ENCODE data around the gene IRF6.

The IRF6 gene

GRCh38 chr1:209780268-209780667, 25.7 kb downstream of the IRF6 start:
- H3K4me1 ChIP-seq (ENCODE audit: control insufficient read depth, insufficient read depth, low read length) = peaks cover 21% of the 10 kb centered on the region
- no peak overlapping the region for H3K9ac ChIP-seq (ENCODE audit: low read length)
- no peak overlapping the region for H3K4me3 ChIP-seq (ENCODE audit: low read length)
- no peaks in the 10 kb centered on the region for H3K36me3 ChIP-seq (ENCODE audit: control insufficient read depth, insufficient read depth, low read length)
- H3K9me3 ChIP-seq (ENCODE audit: control insufficient read depth, low read length) = no peaks in the 10 kb centered on the region
- H3K27me3 ChIP-seq (ENCODE audit: control insufficient read depth, insufficient read depth, low read length) = no peaks in the 10 kb centered on the region

- Histone ChIP-seq H3K4me1 (ENCODE audit: control insufficient read depth, insufficient read depth, low read length) (peaks cover 7% of the 10 kb centered on the region), H3K36me3 (ENCODE audit: control insufficient read depth, insufficient read depth, low read length) (no peaks in the 10 kb centered on the region), H3K4me3 (ENCODE audit: low read length) (no peak overlapping the region), H3K9me3 (ENCODE audit: control insufficient read depth, low read length) (no peaks in the 10 kb centered on the region), H3K9ac (ENCODE audit: low read length) (no peak overlapping the region), H3K27me3 (ENCODE audit: control insufficient read depth, insufficient read depth, low read length) (no peaks in the 10 kb centered on the region)
Measured at GRCh38 chr1:209778102-209778501, 27.8 kb downstream of the IRF6 start.

GRCh38 chr1:209777587-209777986, 28.4 kb downstream of the IRF6 start:
- no peaks in the 10 kb centered on the region for H3K27me3 ChIP-seq (ENCODE audit: control insufficient read depth, insufficient read depth, low read length)
- H3K4me1 ChIP-seq (ENCODE audit: control insufficient read depth, insufficient read depth, low read length) = peaks cover 7% of the 10 kb centered on the region
- no peak overlapping the region for H3K9ac ChIP-seq (ENCODE audit: low read length)
- no peaks in the 10 kb centered on the region for H3K9me3 ChIP-seq (ENCODE audit: control insufficient read depth, low read length)
- H3K4me3 ChIP-seq (ENCODE audit: low read length) = no peak overlapping the region
- no peaks in the 10 kb centered on the region for H3K36me3 ChIP-seq (ENCODE audit: control insufficient read depth, insufficient read depth, low read length)

- no peaks in the 10 kb centered on the region for H3K36me3 ChIP-seq (ENCODE audit: control insufficient read depth, insufficient read depth, low read length)
- no peaks in the 10 kb centered on the region for H3K9me3 ChIP-seq (ENCODE audit: control insufficient read depth, low read length)
- no peaks in the 10 kb centered on the region for H3K27me3 ChIP-seq (ENCODE audit: control insufficient read depth, insufficient read depth, low read length)
- H3K4me1 ChIP-seq (ENCODE audit: control insufficient read depth, insufficient read depth, low read length) = peaks cover 7% of the 10 kb centered on the region
- H3K4me3 ChIP-seq (ENCODE audit: low read length) = no peak overlapping the region
- no peak overlapping the region for H3K9ac ChIP-seq (ENCODE audit: low read length)
Measured at GRCh38 chr1:209775678-209776077, 30.3 kb downstream of the IRF6 start.

DNA sequence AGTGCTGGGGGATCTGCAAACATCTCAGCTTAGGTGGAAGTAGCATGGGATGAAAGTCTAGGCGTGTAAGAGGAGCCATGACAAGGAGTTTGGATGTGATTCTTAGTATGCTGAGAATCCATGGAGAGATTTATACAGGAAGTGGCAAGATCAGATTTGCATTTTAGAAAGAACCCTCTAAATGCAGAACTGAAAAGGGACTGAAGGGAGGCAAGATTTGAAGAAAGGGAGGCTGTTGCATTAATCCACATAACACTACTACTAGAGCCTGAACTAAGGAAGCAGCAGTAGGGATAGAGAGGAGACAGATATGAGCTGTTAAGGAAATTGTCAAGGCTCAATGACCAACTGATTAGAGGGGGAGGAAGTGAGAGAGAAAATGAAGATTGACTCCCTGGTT, 31.4 kb downstream of the IRF6 start:
- no peak overlapping the region for H3K9ac ChIP-seq (ENCODE audit: low read length)
- H3K4me3 ChIP-seq (ENCODE audit: low read length) = no peak overlapping the region
- H3K4me1 ChIP-seq (ENCODE audit: control insufficient read depth, insufficient read depth, low read length) = peaks cover 1% of the 10 kb centered on the region
- H3K36me3 ChIP-seq (ENCODE audit: control insufficient read depth, insufficient read depth, low read length) = no peaks in the 10 kb centered on the region
- no peaks in the 10 kb centered on the region for H3K27me3 ChIP-seq (ENCODE audit: control insufficient read depth, insufficient read depth, low read length)
- no peaks in the 10 kb centered on the region for H3K9me3 ChIP-seq (ENCODE audit: control insufficient read depth, low read length)

GRCh38 chr1:209772126-209772525, 33.8 kb downstream of the IRF6 start:
- Histone ChIP-seq H3K9ac (ENCODE audit: low read length) (no peak overlapping the region), H3K4me3 (ENCODE audit: low read length) (no peak overlapping the region), H3K27me3 (ENCODE audit: control insufficient read depth, insufficient read depth, low read length) (no peaks in the 10 kb centered on the region), H3K36me3 (ENCODE audit: control insufficient read depth, insufficient read depth, low read length) (no peaks in the 10 kb centered on the region), H3K4me1 (ENCODE audit: control insufficient read depth, insufficient read depth, low read length) (peaks cover 9% of the 10 kb centered on the region), H3K9me3 (ENCODE audit: control insufficient read depth, low read length) (no peaks in the 10 kb centered on the region)

DNA sequence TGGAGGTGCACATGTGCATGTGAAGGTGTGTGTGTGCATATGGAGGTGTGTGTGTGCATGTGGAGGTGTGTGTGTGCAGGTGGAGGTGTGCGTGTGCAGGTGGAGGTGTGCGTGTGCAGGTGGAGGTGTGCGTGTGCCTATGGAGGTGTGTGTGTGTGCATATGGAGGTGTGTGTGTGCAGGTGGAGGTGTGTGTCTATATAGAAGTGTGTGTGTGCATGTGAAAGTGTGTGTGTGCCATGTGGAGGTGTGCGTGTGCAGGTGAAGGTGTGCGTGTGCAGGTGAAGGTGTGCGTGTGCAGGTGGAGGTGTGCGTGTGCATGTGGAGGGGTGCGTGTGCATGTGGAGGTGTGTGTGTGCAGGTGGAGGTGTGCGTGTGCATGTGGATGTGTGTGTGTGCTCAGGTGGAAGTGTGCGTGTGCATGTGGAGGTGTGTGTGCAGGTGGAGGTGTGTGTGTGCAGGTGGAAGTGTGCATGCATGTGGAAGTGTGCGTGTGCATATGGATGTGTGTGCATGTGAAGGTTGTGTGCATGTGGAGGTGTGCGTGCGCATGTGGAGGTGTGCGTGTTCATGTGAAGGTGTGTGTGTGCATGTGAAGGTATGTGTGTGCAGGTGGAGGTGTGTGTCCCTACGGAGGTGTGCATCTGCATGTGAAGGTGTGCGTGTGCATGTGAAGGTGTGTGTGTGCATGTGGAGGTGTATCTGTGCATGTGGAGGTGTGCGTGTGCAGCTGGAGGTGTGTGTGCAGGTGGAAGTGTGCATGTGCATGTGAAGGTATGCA, 35.1 kb downstream of the IRF6 start:
- H3K36me3 ChIP-seq (ENCODE audit: control insufficient read depth, insufficient read depth, low read length) = no peaks in the 10 kb centered on the region
- H3K4me1 ChIP-seq (ENCODE audit: control insufficient read depth, insufficient read depth, low read length) = peaks cover 9% of the 10 kb centered on the region
- no peak overlapping the region for H3K4me3 ChIP-seq (ENCODE audit: low read length)
- no peak overlapping the region for H3K9ac ChIP-seq (ENCODE audit: low read length)
- H3K27me3 ChIP-seq (ENCODE audit: control insufficient read depth, insufficient read depth, low read length) = no peaks in the 10 kb centered on the region
- H3K9me3 ChIP-seq (ENCODE audit: control insufficient read depth, low read length) = no peaks in the 10 kb centered on the region

DNA sequence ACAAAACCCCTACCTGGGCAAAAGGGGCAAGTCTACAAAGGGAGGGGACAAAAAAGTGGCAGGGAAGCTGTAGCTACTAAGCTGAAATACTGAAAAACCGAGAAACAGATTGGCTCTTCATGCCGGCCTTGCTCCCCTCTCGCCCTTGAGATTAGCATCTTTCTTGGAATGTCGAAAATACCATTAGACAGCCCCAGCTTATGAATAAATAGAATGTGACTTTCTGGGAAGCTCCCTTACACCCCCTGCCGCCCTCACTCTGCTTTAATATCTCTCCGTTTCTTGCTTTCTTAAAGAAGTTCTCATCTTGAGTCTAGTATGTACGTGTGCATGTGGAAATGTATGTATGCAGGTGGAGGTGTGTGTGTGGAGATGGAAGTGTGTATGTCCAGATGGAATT, 36.0 kb downstream of the IRF6 start:
- Histone ChIP-seq H3K9ac (ENCODE audit: low read length) (no peak overlapping the region), H3K36me3 (ENCODE audit: control insufficient read depth, insufficient read depth, low read length) (no peaks in the 10 kb centered on the region), H3K27me3 (ENCODE audit: control insufficient read depth, insufficient read depth, low read length) (no peaks in the 10 kb centered on the region), H3K4me1 (ENCODE audit: control insufficient read depth, insufficient read depth, low read length) (peaks cover 9% of the 10 kb centered on the region), H3K4me3 (ENCODE audit: low read length) (no peak overlapping the region), H3K9me3 (ENCODE audit: control insufficient read depth, low read length) (no peaks in the 10 kb centered on the region)

- Histone ChIP-seq H3K9ac (ENCODE audit: low read length) (no peak overlapping the region), H3K4me3 (ENCODE audit: low read length) (no peak overlapping the region)
Measured at GRCh38 chr1:209769171-209769904, 36.6 kb downstream of the IRF6 start.

GRCh38 chr1:209768354-209768774, 37.6 kb downstream of the IRF6 start:
- Histone ChIP-seq H3K4me1 (ENCODE audit: control insufficient read depth, insufficient read depth, low read length) (peaks cover 9% of the 10 kb centered on the region), H3K9me3 (ENCODE audit: control insufficient read depth, low read length) (no peaks in the 10 kb centered on the region), H3K4me3 (ENCODE audit: low read length) (no peak overlapping the region), H3K9ac (ENCODE audit: low read length) (no peak overlapping the region), H3K27me3 (ENCODE audit: control insufficient read depth, insufficient read depth, low read length) (no peaks in the 10 kb centered on the region), H3K36me3 (ENCODE audit: control insufficient read depth, insufficient read depth, low read length) (no peaks in the 10 kb centered on the region)

More at GRCh38 chr1:209769171-209769904, 36.6 kb downstream of the IRF6 start:
- peaks cover 9% of the 10 kb centered on the region for H3K4me1 ChIP-seq (ENCODE audit: control insufficient read depth, insufficient read depth, low read length)
- no peaks in the 10 kb centered on the region for H3K36me3 ChIP-seq (ENCODE audit: control insufficient read depth, insufficient read depth, low read length)
- H3K9me3 ChIP-seq (ENCODE audit: control insufficient read depth, low read length) = no peaks in the 10 kb centered on the region
- no peaks in the 10 kb centered on the region for H3K27me3 ChIP-seq (ENCODE audit: control insufficient read depth, insufficient read depth, low read length)

DNA sequence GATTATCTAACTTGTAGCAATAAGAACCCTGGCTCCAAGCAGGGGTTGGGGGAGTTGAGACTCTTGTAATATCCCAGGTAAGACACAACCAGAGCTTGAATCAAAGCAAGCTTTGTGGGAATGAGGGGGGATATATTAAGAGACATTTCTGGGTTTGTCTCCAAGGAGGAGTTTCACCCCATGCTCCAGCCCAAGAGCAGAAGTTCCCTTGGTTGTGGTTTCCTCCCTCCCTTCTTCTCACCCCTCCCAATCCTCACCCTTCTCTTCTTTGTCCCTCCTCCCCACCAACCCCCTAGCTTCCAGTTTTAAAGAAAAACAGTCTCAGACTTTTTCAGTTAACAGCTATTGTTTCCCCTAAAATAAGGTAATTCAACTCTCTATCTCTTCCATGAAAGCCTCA, 38.2 kb downstream of the IRF6 start:
- Histone ChIP-seq H3K9me3 (ENCODE audit: control insufficient read depth, low read length) (no peaks in the 10 kb centered on the region), H3K4me1 (ENCODE audit: control insufficient read depth, insufficient read depth, low read length) (peaks cover 9% of the 10 kb centered on the region), H3K4me3 (ENCODE audit: low read length) (no peak overlapping the region), H3K9ac (ENCODE audit: low read length) (no peak overlapping the region), H3K27me3 (ENCODE audit: control insufficient read depth, insufficient read depth, low read length) (no peaks in the 10 kb centered on the region), H3K36me3 (ENCODE audit: control insufficient read depth, insufficient read depth, low read length) (no peaks in the 10 kb centered on the region)

- H3K9ac ChIP-seq (ENCODE audit: low read length) = no peak overlapping the region
- H3K4me1 ChIP-seq (ENCODE audit: control insufficient read depth, insufficient read depth, low read length) = peaks cover 9% of the 10 kb centered on the region
- H3K36me3 ChIP-seq (ENCODE audit: control insufficient read depth, insufficient read depth, low read length) = no peaks in the 10 kb centered on the region
- H3K9me3 ChIP-seq (ENCODE audit: control insufficient read depth, low read length) = no peaks in the 10 kb centered on the region
- H3K4me3 ChIP-seq (ENCODE audit: low read length) = no peak overlapping the region
- H3K27me3 ChIP-seq (ENCODE audit: control insufficient read depth, insufficient read depth, low read length) = no peaks in the 10 kb centered on the region
Measured at GRCh38 chr1:209767096-209767495, 38.8 kb downstream of the IRF6 start.
